ENCODE data around the gene SLC10A3. TPM values are rescaled to one million over a fixed set of nuclear protein-coding genes. Genes with fewer than 3 reads are reported as not detected.

SLC10A3 gene
- total and polyA plus RNA-seq, 2 donors (not counting 1 experiment from before 2014, with no cell fraction given): 17.9 to 36.9 TPM

GRCh38 chrX:154506483-154507332, 16.3 kb upstream of the SLC10A3 start:
- Histone ChIP-seq H3K4me2 (replicated peaks; ENCODE audit: low read depth, low read length, poor library complexity, severe bottlenecking) (no peak overlapping the region), H3K9me3 (ENCODE audit: control extremely low read depth in 1 of 3, control insufficient read depth in 2 of 3, insufficient read depth in 1 of 3, low read length in 2 of 3) (peaks cover 0 to 3% (median 0%) of the 10 kb centered on the region in 3 donors), H3K4me3 (ENCODE audit: control extremely low read depth in 1 of 5, extremely low read depth in 1 of 5, insufficient read depth in 1 of 5, low read depth in 2 of 5, low read length in 4 of 5) (no peak overlapping the region), H3K27me3 (replicated peaks in 1 of 4; ENCODE audit: control extremely low read depth in 1 of 4, control insufficient read depth in 3 of 4, insufficient read depth in 4 of 4, low read length in 3 of 4) (no peaks in the 10 kb centered on the region), H3K27ac (ENCODE audit: low read length in 2 of 2) (no peak overlapping the region), H3K36me3 (replicated peaks in 1 of 2; ENCODE audit: control extremely low read depth in 1 of 2, control insufficient read depth in 1 of 2, extremely low read depth in 1 of 2, insufficient read depth in 2 of 2, low read length in 1 of 2) (peaks cover 0 to 18% of the 10 kb centered on the region in 2 experiments), H3K79me2 (ENCODE audit: control insufficient read depth, insufficient read depth, low read length) (no peaks in the 10 kb centered on the region), H4K20me1 (ENCODE audit: control insufficient read depth, insufficient read depth, low read length, poor library complexity, severe bottlenecking) (no peaks in the 10 kb centered on the region), H2AFZ (ENCODE audit: insufficient read depth, low read depth, low read length, poor library complexity, severe bottlenecking) (no peak overlapping the region), H3K9ac (ENCODE audit: low read length) (no peak overlapping the region), H3K4me1 (ENCODE audit: control insufficient read depth in 2 of 2, insufficient read depth in 2 of 2, low read length in 2 of 2) (peaks cover 0 to 7% of the 10 kb centered on the region in 2 donors)
- WGBS (ENCODE audit: insufficient coverage): 95% methylated on average over 18 of the region's 37 CpGs
- H3K27me3 Mint-ChIP-seq: no peaks in the 10 kb centered on the region
- POLR2A ChIA-PET: no interaction called here
- no peak for TF ChIP-seq CTCF (IDR thresholded peaks at IDR 0.05)
- no peak for TF ChIP-seq EZH2 (IDR thresholded peaks at IDR 0.05; ENCODE audit: borderline replicate concordance, insufficient read depth, low read depth, low read length, poor library complexity, severe bottlenecking)
- CTCF ChIA-PET: no interaction called here
- intact Hi-C loops (cut with micrococcal nuclease): no loop called here
- no peak for ATAC-seq (ENCODE audit: low read depth)
- H3K4me3 Mint-ChIP-seq: no peak overlapping the region
- no peak overlapping the region for H3K27ac Mint-ChIP-seq
- no peaks in the 10 kb centered on the region for H3K9me3 Mint-ChIP-seq (ENCODE audit: insufficient read depth)
- DNase-seq: no peak
- peaks cover 3% of the 10 kb centered on the region for H3K4me1 Mint-ChIP-seq

- TF ChIP-seq CTCF (IDR thresholded peaks at IDR 0.05) (no peak), EZH2 (IDR thresholded peaks at IDR 0.05; ENCODE audit: borderline replicate concordance, insufficient read depth, low read depth, low read length, poor library complexity, severe bottlenecking) (no peak)
- intact Hi-C loops (cut with micrococcal nuclease): no loop called here
- Mint-ChIP-seq H3K27me3 (no peaks in the 10 kb centered on the region), H3K4me1 (no peaks in the 10 kb centered on the region), H3K27ac (no peak overlapping the region), H3K4me3 (no peak overlapping the region), H3K9me3 (ENCODE audit: insufficient read depth) (no peaks in the 10 kb centered on the region)
- H3K4me2 ChIP-seq (replicated peaks; ENCODE audit: low read depth, low read length, poor library complexity, severe bottlenecking): no peak overlapping the region
- H3K36me3 ChIP-seq (replicated peaks in 1 of 2; ENCODE audit: control extremely low read depth in 1 of 2, control insufficient read depth in 1 of 2, extremely low read depth in 1 of 2, insufficient read depth in 2 of 2, low read length in 1 of 2): peaks cover 0 to 16% of the 10 kb centered on the region in 2 experiments
- H3K4me1 ChIP-seq (ENCODE audit: control insufficient read depth in 2 of 2, insufficient read depth in 2 of 2, low read length in 2 of 2): no peaks in the 10 kb centered on the region
- H3K4me3 ChIP-seq (ENCODE audit: control extremely low read depth in 1 of 5, extremely low read depth in 1 of 5, insufficient read depth in 1 of 5, low read depth in 2 of 5, low read length in 4 of 5): no peak overlapping the region
- ChIA-PET CTCF (no interaction called here), POLR2A (no interaction called here)
- no peak for DNase-seq
- H3K9ac ChIP-seq (ENCODE audit: low read length): no peak overlapping the region
- no peak for ATAC-seq (ENCODE audit: low read depth)
- no peaks in the 10 kb centered on the region for H3K27me3 ChIP-seq (replicated peaks in 1 of 4; ENCODE audit: control extremely low read depth in 1 of 4, control insufficient read depth in 3 of 4, insufficient read depth in 4 of 4, low read length in 3 of 4)
- no peak overlapping the region for H2AFZ ChIP-seq (ENCODE audit: insufficient read depth, low read depth, low read length, poor library complexity, severe bottlenecking)
- H3K27ac ChIP-seq (ENCODE audit: low read length in 2 of 2): no peak overlapping the region
- peaks cover 0 to 3% (median 0%) of the 10 kb centered on the region in 3 donors for H3K9me3 ChIP-seq (ENCODE audit: control extremely low read depth in 1 of 3, control insufficient read depth in 2 of 3, insufficient read depth in 1 of 3, low read length in 2 of 3)
- WGBS (ENCODE audit: insufficient coverage): 100% methylated on average over 3 of the region's 12 CpGs
- H4K20me1 ChIP-seq (ENCODE audit: control insufficient read depth, insufficient read depth, low read length, poor library complexity, severe bottlenecking): no peaks in the 10 kb centered on the region
- H3K79me2 ChIP-seq (ENCODE audit: control insufficient read depth, insufficient read depth, low read length): no peaks in the 10 kb centered on the region
Measured at GRCh38 chrX:154505734-154506133, 15.3 kb upstream of the SLC10A3 start.

Data from B cell (primary cell).